NCI-H1694 (cell line): ENCODE data around the gene IQCE.
A peak's percentile ranks its signal among the peaks of the same experiment; 100 is the strongest.

Experiments used
- DNase-seq: peaks from one replicate; lab custom pipeline; 2025; lab: John Stamatoyannopoulos, UW

Gene IQCE

GRCh38 chr7:2646680-2647571 lies 88.1 kb downstream of the IQCE start:
- no peak for DNase-seq

GRCh38 chr7:2647594-2648172 lies 88.9 kb downstream of the IQCE start:
- DNase-seq = no peak

GRCh38 chr7:2649139-2649838 lies 90.5 kb downstream of the IQCE start:
- DNase-seq = no peak

GRCh38 chr7:2649991-2650390 lies 91.2 kb downstream of the IQCE start:
- DNase-seq = no peak

GRCh38 chr7:2650451-2650850 lies 91.7 kb downstream of the IQCE start:
- no peak for DNase-seq

GRCh38 chr7:2651336-2651735 lies 92.6 kb downstream of the IQCE start:
- peak; percentile 29 for DNase-seq

- no peak for DNase-seq
Observed at GRCh38 chr7:2651847-2652735, 93.3 kb downstream of the IQCE start.

- DNase-seq = no peak
Observed at GRCh38 chr7:2652736-2653060, 93.9 kb downstream of the IQCE start.

- DNase-seq = no peak
Observed at GRCh38 chr7:2654059-2654458, 95.3 kb downstream of the IQCE start.

- no peak for DNase-seq
Observed at GRCh38 chr7:2655870-2656614, 97.3 kb downstream of the IQCE start.

- DNase-seq = no peak
Observed at GRCh38 chr7:2657208-2657607, 98.4 kb downstream of the IQCE start.

GRCh38 chr7:2657920-2658671 lies 99.3 kb downstream of the IQCE start:
- DNase-seq = no peak

GRCh38 chr7:2658941-2659340 lies 100.2 kb downstream of the IQCE start:
- no peak for DNase-seq

- DNase-seq = no peak
Observed at GRCh38 chr7:2659556-2660358, 101.0 kb downstream of the IQCE start.

GRCh38 chr7:2660359-2661095 lies 101.7 kb downstream of the IQCE start:
- no peak for DNase-seq

GRCh38 chr7:2661096-2661449 lies 102.3 kb downstream of the IQCE start:
- DNase-seq = no peak

- no peak for DNase-seq
Observed at GRCh38 chr7:2661602-2662272, 103.0 kb downstream of the IQCE start.

- DNase-seq = no peak
Observed at GRCh38 chr7:2662273-2663120, 103.7 kb downstream of the IQCE start.
